GM10248 (cell line): ENCODE measurements around the gene MR1.

Experiments used
- CTCF ChIA-PET: fragments of 300-600 bp; sonication (Branson Sonifier 250); formaldehyde crosslinking; extraction: SDS; loops from one replicate; lab custom pipeline; 2021; ENCODE audit warnings: antibody characterized with exemption; lab: Yijun Ruan, JAX
- POLR2A ChIA-PET: fragments of 350-650 bp; sonication (Branson Sonifier 250); formaldehyde crosslinking; extraction: SDS; loops from one replicate; lab custom pipeline; 2020; ENCODE audit warnings: antibody characterized with exemption; lab: Yijun Ruan, JAX
- DNase-seq: peaks from one replicate; pipeline ENCODE4 v3.0.0; 2012; ENCODE audit errors: extremely low spot score
- CTCF ChIP-seq: IDR thresholded peaks from 2 replicates; pipeline ENCODE4 v1.5.1; 2012; ENCODE audit warnings: mild to moderate bottlenecking, low read depth; ENCODE audit errors: extremely low read depth, missing control alignments, control extremely low read depth

Gene MR1

DNA sequence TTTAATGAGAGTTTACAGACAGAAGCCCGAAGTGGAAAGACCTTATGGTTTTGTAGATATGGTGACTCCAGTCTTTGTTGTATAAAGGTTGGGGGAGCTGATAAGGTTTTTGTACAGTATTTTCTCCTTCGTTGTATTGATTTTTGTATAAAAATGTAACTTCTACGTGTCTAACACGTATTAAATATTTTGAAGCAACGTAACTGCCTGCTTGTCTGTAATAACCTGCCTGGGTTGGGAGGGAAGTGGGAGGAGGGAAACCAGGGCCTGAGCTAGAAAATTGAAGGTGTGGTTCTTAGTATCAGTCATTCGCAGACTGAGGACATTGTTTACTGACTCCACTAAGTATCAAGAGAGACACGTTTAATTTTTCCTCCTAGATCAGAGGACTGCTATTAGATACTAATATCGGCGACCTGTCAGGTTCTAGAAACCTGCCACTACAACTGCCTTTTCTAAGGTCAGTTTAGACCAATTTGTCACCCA lies 56.9 kb downstream of the MR1 start:
- no peak for TF ChIP-seq CTCF
- ChIA-PET CTCF (interaction anchor here (0.8 to 10.0 kb wide), 14 partner anchors 9 to 334 kb away, joined by 3 to 71 read pairs (median 6); no protein-coding TSS in a partner anchor), POLR2A (interaction anchor here (0.6 to 5.1 kb wide), 20 partner anchors 12 to 1853 kb away, joined by 3 to 110 read pairs (median 6); partner anchors contain the start of genes MR1 and STX6)
- no peak for DNase-seq

DNA sequence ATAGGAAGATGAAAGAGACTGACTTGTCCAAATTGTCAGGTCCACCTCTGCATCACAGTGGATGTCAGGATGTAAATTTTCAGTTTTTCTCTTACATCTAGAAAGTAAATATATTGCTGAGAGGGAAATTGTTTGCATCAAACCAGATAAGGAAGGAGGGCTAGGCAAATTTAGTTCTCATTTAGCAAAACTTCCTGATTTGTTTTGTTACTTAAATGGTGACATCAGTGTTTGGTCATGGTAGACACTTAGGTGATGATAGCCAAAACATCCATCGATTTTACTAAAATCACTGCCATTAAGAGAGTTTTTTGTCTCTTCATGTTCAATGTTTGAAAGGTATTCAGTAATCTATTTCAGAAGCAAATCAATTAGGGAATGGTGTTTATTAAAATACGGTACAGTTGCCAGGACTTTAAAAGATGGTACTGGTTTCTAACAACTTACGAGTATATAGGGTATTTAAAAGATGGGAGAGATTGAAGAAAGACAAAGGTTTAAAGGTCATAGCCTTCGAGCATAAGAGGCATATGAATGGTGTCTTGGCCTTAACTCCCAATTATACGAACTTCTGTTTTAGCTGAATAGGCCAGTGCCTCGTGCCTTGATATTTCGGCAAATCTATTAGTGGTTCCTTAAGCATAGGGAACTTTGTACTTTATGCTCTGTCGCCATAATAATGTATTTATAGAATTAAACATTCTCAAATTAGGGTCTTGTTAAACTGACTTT lies 57.7 kb downstream of the MR1 start:
- POLR2A ChIA-PET = interaction anchor here (0.5 to 5.1 kb wide), 18 partner anchors 11 to 938 kb away, joined by 3 to 110 read pairs (median 6); partner anchors contain the start of gene STX6
- DNase-seq = no peak
- CTCF ChIA-PET = interaction anchor here (0.9 to 10.0 kb wide), 16 partner anchors 8 to 334 kb away, joined by 3 to 71 read pairs (median 6); no protein-coding TSS in a partner anchor
- no peak for TF ChIP-seq CTCF

DNA sequence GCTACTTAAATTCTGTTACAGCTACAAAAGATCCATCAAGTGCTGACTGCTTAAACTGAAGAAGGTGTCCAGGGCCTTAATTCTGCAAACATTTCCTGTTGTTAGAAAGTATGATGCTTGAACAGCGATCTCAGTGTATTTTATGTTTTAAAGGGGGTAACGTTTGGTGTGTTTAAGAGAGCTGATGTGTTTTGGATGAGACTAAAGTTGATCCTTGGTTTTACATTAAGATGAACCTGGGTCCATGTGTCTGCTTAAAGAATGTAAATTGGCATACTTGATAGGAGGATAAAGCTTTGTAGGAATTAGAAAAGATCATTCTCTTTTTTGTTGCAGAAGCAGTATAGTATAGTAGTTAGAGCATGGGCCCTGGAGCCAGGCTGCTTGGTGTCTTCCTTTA lies 58.3 kb downstream of the MR1 start:
- TF ChIP-seq CTCF = no peak
- no peak for DNase-seq
- CTCF ChIA-PET = interaction anchor here (0.9 to 10.0 kb wide), 10 partner anchors 9 to 61 kb away, joined by 3 to 71 read pairs (median 6); no protein-coding TSS in a partner anchor
- POLR2A ChIA-PET = interaction anchor here (0.5 to 5.1 kb wide), 8 partner anchors 10 to 937 kb away, joined by 3 to 110 read pairs (median 7); no protein-coding TSS in a partner anchor

DNA sequence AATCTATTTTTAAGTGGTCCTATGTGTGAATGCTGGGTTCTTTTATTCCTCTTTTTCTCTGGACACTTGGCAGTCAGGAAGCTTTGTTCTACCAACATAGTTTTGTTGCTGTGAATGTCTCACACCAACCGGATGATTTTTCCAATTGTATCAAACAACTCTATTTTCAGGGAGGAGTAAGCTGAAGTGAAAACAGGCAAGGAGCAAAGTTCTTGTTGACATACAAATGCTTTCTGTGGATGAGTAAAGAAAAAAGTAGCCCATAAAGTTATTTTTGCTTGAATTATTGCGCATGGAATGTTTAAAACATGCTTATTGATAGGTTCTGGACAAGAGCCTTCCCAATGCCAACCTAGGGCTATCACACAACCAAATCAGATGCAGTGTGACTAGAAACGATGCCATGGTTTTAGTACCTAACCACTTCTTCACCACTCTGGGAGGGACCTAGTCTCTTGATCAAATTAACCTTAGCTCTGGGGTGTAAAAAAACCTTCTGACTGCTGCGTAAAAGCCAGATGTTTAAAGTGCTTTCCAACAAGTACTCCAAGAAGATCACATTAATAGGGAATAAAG lies 59.2 kb downstream of the MR1 start:
- no peak for DNase-seq
- CTCF ChIA-PET = interaction anchor here (1.3 to 10.0 kb wide), 9 partner anchors 8 to 55 kb away, joined by 4 to 71 read pairs (median 6); no protein-coding TSS in a partner anchor

DNA sequence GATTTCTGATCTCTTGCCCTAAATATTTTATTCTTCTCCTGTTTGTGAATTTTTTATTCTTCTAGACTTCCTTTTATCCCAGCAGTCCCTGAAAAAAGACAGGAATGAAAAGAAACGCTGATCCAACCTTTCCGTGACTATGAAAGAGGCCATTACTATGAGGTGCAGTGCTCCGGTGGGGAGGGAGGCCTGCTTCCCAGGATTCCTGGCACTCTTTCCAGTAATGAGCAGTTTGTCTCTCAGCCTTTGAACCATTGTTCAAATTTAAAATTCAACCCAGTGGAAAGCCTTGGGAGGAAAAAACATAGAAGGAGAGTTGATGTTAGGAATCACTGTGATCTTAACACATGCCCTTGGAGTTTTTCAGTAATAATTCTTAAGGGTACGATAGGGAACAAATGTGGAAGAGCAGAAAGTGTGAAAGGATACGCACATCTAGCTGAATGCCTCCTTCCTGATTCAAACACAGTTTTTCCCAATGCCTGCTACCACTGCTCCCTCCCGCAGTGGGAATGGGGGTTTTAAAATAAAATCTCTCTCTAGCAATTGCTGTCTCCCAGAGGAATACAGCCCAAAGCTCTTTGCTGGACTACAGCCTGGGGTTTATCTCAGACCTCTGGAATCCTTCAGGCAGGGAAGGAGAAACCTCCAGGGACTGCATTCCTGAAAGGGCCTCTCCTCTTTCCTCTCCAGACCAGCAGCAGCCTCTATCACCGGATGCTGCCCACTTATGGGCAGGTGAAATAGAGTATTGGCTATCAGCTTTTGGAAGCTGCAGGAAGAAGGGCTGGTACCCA lies 60.8 kb downstream of the MR1 start:
- no peak for TF ChIP-seq CTCF
- ChIA-PET CTCF (interaction anchor here (2.0 to 10.0 kb wide), 3 partner anchors 12 to 47 kb away, joined by 4 to 71 read pairs (median 48); no protein-coding TSS in a partner anchor), POLR2A (interaction anchor here (1.4 to 1.5 kb wide), 2 partner anchors 11 to 47 kb away, joined by 3 to 6 read pairs; no protein-coding TSS in a partner anchor)
- DNase-seq = no peak

More for the DNA sequence above, 59.2 kb downstream of the MR1 start:
- POLR2A ChIA-PET = interaction anchor here (1.2 to 5.1 kb wide), 5 partner anchors 9 to 49 kb away, joined by 3 to 110 read pairs (median 7); no protein-coding TSS in a partner anchor
- TF ChIP-seq CTCF = no peak

GRCh38 chr1:181095260-181095659 lies 61.5 kb downstream of the MR1 start:
- POLR2A ChIA-PET = interaction anchor here (1.4 to 1.5 kb wide), 2 partner anchors 10 to 46 kb away, joined by 3 to 6 read pairs; no protein-coding TSS in a partner anchor
- TF ChIP-seq CTCF = no peak
- CTCF ChIA-PET = interaction anchor here (6.5 to 10.0 kb wide), 2 partner anchors 11 to 47 kb away, joined by 48 to 71 read pairs; no protein-coding TSS in a partner anchor
- DNase-seq = no peak
